GM19455 (cell line): ENCODE results near the gene SCAANT1.

Experiments used
- ATAC-seq: cut with Tn5 transposase; IDR thresholded peaks from one replicate; pipeline ENCODE4 v1.9.1; 2021; ENCODE audit not compliant: unreplicated experiment

SCAANT1 gene

DNA sequence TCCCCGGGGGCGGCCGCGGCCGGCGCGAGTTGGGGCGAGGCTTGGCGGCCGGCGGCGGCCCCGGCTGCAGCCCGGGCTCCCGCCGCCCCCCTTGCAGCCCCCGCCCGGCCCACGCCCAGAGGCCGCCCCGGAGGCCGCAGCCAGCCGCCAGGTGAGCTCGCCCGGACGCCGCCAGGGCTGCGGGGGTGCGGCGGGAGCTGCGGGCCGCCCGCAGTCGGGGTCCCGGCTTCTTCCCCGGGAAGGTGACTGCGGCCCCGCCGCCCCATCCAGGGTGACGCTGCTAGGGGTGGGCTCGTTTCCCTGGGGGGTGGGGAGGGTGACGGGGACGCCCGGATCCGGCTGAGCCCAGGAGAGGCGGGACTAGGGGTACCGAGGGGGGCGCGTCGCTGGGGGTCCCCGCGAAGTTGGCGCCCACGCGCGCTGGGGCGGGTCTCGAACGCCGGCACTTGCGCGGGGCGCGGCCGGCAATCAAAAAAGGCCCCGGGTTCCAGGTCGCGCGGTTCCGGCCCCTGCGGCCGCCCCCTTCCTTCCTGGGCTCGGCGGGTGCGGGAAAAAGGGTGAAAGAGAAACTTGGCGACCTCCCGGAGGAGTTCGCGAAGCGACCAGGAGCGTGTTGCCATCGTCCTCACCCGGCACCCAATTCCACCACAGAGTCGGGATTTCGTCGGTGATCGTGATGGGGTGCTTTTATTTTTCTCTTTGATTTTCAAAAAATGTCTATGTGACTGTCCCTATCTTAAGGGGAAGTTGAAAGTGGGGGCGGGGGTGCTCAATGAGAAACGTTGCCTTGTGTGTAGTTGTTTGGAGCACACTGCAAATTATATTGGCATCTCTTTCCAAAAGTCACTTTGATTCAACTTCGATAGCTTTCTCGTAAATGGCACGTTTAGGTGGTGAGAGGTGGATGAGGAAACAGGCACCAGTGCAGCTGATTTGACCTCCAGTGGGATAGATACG is 47.9 kb downstream of the SCAANT1 start:
- ATAC-seq: peak; percentile 42

DNA sequence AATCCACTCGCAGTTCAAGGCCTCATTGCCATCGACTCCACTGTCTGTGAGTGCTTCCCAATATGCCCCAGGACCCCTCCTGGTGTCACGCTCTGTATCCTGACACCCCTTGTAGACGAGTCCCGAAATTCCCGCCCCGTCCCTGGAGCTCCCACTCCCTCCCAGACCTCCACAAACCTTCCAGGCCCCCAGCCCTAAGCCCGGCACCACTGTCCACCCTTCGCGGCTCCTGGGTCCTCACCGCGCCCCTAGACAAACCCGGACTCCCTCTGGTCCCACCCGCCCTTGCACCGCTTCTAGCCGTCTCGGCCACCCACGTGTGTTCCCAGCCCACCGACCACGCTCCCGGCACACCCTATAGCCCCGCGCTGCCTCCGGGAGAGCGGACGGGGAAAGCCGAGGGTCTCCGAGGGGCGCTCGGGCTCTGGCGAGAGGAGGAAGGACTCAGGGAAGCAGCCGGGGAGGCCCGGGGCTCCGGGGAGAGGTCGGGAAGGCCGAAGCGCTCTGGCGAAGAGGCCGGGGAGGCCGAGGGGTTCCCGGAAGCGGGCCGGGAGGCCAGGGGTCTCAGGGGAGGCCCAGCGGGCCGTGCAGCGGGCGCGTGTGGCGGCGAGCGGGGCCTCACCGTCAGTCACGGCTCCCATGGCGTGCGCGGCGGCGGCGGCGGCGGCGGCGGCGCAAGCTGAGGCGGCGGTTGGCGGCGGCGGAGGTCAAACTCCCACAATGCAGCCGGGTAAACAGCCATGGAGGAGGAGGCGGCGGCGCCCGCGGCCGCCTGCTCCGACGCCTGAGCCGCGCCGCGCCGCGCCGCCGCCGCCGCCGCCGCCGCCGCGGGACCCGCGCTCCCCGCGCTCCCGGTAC is 48.8 kb downstream of the SCAANT1 start, which contains the start of the genes ATXN7 and THOC7:
Gene ATXN7 (plus strand): TSS at position 718 of the 858 bp plus-strand sequence. CDS start 48,732 bp downstream, outside the sequence.
Gene THOC7 (minus strand): TSS at position 656 of the 858 bp plus-strand sequence. CDS start 15 bp downstream, at position 641.
- peak; percentile 78 for ATAC-seq

DNA sequence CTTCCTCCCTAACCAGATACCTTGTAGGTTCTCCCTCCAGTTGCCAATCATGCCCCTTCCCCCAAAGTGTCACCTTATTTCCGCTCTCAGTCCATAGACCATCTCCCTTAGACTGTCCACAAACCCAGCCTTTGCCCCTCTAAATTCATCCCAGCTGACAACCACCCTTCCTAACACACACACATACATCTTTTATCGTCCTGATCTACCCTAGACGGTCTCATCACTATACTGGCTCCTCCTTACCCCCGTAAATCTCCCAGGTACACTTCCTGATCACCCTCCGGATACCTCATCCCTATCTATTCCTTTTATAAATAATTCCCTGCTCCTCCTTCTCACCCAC is 49.4 kb downstream of the SCAANT1 start:
- ATAC-seq: peak; percentile 0
